Ovary (tissue), 9 donors: ENCODE data around the gene GMPR2. TPM values are rescaled to one million over a fixed set of nuclear protein-coding genes. Genes with fewer than 3 reads are reported as not detected.

Source experiments
- DNase-seq, 5 donors: peaks; one replicate each; pipeline ENCODE4 v3.0.0-alpha.2; 2019 to 2020
- H3K27ac ChIP-seq, 2 donors: fragments of 200-600 bp; one replicate each; pipeline versions ENCODE4 v1.5.1 to v1.8.0; 2019 to 2022
- H3K27me3 ChIP-seq: fragments of 200-600 bp; one replicate; pipeline ENCODE4 v1.8.0; 2022
- H3K36me3 ChIP-seq: fragments of 200-600 bp; sonication (generic); one replicate; pipeline ENCODE4 v1.5.1; 2019
- H3K4me1 ChIP-seq: one replicate; pipeline ENCODE4 v1.8.1; 2013; ENCODE audit warnings: mild to moderate bottlenecking, moderate library complexity; ENCODE audit not compliant: insufficient read depth
- H3K4me3 ChIP-seq: fragments of 200-600 bp; sonication (generic); one replicate; pipeline ENCODE4 v1.5.1; 2017
- H3K9me3 ChIP-seq, 2 donors: fragments of 200-600 bp in 1 of 2; sonication (generic) in 1 of 2; one replicate each; pipeline versions ENCODE4 v1.5.1 to v1.8.1; 2013 to 2019; ENCODE audit warnings: mild to moderate bottlenecking in 1 of 2, moderate library complexity in 1 of 2
- EP300 ChIP-seq: sonication (generic); formaldehyde crosslinking; IDR thresholded peaks from one replicate; pipeline ENCODE4 v1.6.1; 2017; ENCODE audit warnings: antibody characterized with exemption
- POLR2A ChIP-seq: fragments of 450-650 bp; IDR thresholded peaks from one replicate; pipeline ENCODE4 v1.6.1; 2017; ENCODE audit warnings: antibody characterized with exemption, mild to moderate bottlenecking, moderate library complexity
- WGBS, 3 donors: extraction: QIAGEN DNeasy Blood & Tissue Kit in 1 of 3; methylation state at CpG; one replicate each; pipeline versions ENCODE4 v1.1.5 to v1.1.7; 2013 to 2017; 5-methylcytosine and 5-hydroxymethylcytosine counted together
- intact Hi-C, 4 donors: fragments of 100-400 bp; cut with DNase I; formaldehyde crosslinking; loops; one replicate each; pipeline versions ENCODE4 v1.11.0 to v1.15.1; 2022 to 2023
- polyA plus RNA-seq, 2 donors: library from polyadenylated mRNA; stranded (reverse); fragments of 200-250 nt in 1 of 2; fragments of 350-450 nt in 1 of 2; fragmentation: Illumina TruSeq in 1 of 2; extraction: RNeasy Lipid Tissue Mini Kit (QIAGEN cat#74804) in 1 of 2; gene quantifications; one replicate each; pipeline ENCODE4 v1.2.3, GENCODE V29; 2013 to 2014
- total RNA-seq, 7 donors: library from RNA; depleted of rRNA in 2 of 7; stranded (reverse); fragments of >200 nt in 2 of 7; fragmentation: NEBNext Ultra II Directional in 3 of 7; extraction: Animal tissue kit (Norgen Biotek cat#: 25700) in 3 of 7; gene quantifications; one replicate each; pipeline versions ENCODE4 v1.1.0 to v1.2.4, GENCODE V29; 2016 to 2023
- TF ChIP-seq, protein P1 (sequence below), 3 donors: fragments of 450-650 bp in 2 of 3; fragments of 200-600 bp in 1 of 3; IDR thresholded peaks; one replicate each; pipeline versions ENCODE4 v1.5.1 to v1.8.0; 2016 to 2022; ENCODE audit warnings: antibody characterized with exemption in 3 of 3, mild to moderate bottlenecking in 1 of 3
- donor health status: DM: no; HTN: no; CAD: no; lungs with moderate emphysema.
- donor health status: DM: no; HTN: no; CAD: no.
- donor health status: Bipolar disorder and iron deficiency.
- donor health status: DM: yes; HTN: yes; CAD: no.
- donor health status: DM: no; HTN: no; CAD: no.
- donor health status: DM: yes; HTN: yes; CAD: no.

The GMPR2 gene
- total and polyA plus RNA-seq, 9 donors = 46.2 to 85.7 (median 59.4) TPM

DNA sequence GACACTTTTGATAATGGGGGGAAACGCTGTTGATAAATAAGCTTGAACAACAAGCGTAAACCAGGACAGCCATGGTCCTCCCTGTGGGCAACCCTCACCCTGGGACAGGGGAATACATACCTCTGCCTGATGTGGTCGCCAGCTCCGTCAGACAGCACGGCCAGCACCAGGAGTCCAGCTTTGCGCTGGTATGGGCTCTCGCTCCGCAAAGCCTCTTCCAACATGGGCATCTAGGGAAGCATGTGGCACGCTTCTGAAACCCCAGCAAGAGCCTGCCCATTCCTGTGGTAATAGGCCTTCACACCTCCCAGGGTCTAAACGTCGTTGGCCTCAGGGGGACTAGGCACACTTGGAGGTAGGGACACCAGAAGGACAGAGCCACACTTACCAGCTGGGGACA, 47.0 kb upstream of the GMPR2 start:
- intact Hi-C loops = no loop called here
- Histone ChIP-seq H3K27ac (no peak overlapping the region), H3K9me3 (no peaks in the 10 kb centered on the region), H3K4me3 (no peak overlapping the region), H3K4me1 (peaks cover 2% of the 10 kb centered on the region), H3K36me3 (no peaks in the 10 kb centered on the region), H3K27me3 (no peaks in the 10 kb centered on the region)
- TF ChIP-seq POLR2A (no peak), EP300 (no peak)
- TF ChIP-seq, protein P1, sequence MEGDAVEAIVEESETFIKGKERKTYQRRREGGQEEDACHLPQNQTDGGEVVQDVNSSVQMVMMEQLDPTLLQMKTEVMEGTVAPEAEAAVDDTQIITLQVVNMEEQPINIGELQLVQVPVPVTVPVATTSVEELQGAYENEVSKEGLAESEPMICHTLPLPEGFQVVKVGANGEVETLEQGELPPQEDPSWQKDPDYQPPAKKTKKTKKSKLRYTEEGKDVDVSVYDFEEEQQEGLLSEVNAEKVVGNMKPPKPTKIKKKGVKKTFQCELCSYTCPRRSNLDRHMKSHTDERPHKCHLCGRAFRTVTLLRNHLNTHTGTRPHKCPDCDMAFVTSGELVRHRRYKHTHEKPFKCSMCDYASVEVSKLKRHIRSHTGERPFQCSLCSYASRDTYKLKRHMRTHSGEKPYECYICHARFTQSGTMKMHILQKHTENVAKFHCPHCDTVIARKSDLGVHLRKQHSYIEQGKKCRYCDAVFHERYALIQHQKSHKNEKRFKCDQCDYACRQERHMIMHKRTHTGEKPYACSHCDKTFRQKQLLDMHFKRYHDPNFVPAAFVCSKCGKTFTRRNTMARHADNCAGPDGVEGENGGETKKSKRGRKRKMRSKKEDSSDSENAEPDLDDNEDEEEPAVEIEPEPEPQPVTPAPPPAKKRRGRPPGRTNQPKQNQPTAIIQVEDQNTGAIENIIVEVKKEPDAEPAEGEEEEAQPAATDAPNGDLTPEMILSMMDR (IDR thresholded peaks at IDR 0.05) = no peak
- WGBS, 3 donors = 91 to 92% (median 91%) methylated on average over 11 of the region's 11 CpGs
- DNase-seq = no peak

DNA sequence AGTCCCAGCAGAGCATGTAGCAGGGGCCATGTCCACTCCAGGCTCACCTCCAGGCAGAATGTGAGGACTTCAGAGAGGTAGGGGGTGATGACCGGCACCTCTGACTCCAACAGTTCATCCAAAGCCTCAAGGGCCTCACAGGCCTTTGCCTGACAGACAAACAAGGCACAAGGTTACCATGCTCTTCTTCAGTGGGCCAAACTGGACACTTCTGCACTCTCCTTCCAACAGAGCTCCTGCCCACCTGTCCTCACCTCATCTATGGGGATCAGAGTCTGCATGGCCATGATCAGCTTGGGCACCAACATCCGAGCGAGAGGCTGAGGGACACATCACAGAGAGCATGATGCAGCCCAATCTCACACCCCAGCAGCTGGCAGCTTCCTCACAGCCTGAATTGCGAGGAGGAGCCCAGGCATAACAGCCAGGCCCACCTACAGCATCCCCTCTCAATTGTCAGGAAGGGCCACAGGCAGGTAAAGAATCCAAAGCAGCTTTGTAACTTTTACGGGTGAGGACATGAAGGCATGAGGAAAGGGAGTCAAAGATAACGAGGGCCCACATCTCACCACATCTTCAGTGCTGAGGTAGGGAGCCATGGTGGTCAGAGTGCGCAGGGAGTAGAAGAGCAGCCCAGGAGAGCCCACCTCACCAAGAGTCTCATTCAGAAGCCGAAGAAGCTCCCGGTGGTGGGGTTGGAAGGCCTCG, 45.7 kb upstream of the GMPR2 start:
- TF ChIP-seq EP300 (no peak), POLR2A (no peak)
- TF ChIP-seq, protein P1 (IDR thresholded peaks at IDR 0.05) = no peak
- WGBS, 3 donors = 87 to 94% (median 88%) methylated on average over 10 of the region's 10 CpGs
- Histone ChIP-seq H3K36me3 (no peaks in the 10 kb centered on the region), H3K27me3 (no peaks in the 10 kb centered on the region), H3K9me3 (no peaks in the 10 kb centered on the region), H3K27ac (no peak overlapping the region), H3K4me1 (peaks cover 2% of the 10 kb centered on the region), H3K4me3 (no peak overlapping the region)
- intact Hi-C loops = no loop called here
- DNase-seq = no peak

DNA sequence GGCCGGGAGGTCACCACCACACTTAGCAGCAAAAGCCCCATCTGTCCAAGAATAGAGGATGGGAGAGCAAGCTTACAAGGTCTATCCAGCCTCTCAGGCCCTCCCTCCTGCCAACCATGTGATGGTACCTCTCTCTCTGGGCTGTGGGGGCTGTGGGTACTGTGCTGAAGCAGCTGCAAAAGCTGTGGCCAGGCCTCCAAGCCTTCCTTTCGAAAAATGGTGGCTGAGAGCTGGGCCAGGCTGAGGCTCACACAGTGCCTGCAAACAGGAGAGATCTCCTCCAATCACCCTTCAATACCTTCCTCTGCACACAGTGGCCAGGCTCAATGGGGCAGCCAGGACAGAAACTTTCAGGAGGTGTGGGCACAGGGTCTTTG, 45.2 kb upstream of the GMPR2 start:
- Histone ChIP-seq H3K4me3 (no peak overlapping the region), H3K36me3 (no peaks in the 10 kb centered on the region), H3K27ac (no peak overlapping the region), H3K4me1 (peaks cover 2% of the 10 kb centered on the region), H3K27me3 (no peaks in the 10 kb centered on the region), H3K9me3 (no peaks in the 10 kb centered on the region)
- intact Hi-C loops = no loop called here
- WGBS, 3 donors = 70 to 82% (median 72%) methylated on average over 2 of the region's 2 CpGs
- TF ChIP-seq, protein P1 (IDR thresholded peaks at IDR 0.05) = no peak
- TF ChIP-seq POLR2A (no peak), EP300 (no peak)
- DNase-seq = no peak

DNA sequence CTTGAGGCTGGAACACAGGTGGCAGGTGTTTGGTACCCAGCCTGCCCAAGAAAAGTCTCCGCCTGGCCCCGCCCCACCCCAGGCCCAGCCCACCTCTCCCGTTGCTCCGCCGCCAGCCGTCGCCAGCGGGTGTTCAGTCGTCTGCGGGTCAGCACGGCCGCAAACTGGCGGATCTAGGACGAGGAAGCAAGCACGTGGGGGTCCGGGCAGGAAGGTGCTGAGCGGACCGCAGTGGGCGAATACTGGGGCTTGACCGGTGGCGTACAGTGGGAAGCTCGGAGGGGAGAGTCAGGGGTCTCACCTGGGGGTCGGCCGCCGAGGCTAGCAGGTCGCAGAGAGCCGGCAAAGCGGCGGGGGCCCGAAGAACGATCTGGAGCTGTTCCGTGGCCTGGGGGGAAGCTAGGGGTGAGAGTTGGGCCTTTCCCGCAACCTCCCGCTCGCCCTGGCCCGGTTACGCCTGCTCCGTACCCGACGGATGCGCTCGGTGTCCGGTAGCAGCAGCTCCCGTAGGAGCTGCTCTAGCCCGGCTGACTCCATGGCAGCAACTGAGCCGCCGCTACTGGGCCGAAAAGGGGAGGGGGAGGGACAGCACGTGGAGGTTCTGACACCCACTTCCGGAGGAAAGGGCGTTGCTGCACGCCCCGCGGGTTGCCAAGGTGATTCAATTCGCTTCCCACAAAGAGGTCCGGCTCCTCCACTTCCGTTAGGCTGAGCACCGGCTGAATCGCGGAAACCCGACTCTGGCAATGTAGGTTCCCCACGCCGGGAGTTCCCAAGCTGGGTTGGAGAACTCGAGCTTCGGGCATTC, 44.3 kb upstream of the GMPR2 start, which contains the start of gene IPO4:
TSS of gene IPO4 (minus strand) at position 566 of the 808 bp plus-strand sequence. CDS start at position 537, 29 bp downstream.
- intact Hi-C loops = no loop called here
- Histone ChIP-seq H3K9me3 (no peaks in the 10 kb centered on the region), H3K27ac (no peak within 1 kb of the TSS), H3K4me3 (peak within 1 kb of the TSS; percentile 45), H3K27me3 (no peaks in the 10 kb centered on the region), H3K4me1 (peaks cover 2% of the 10 kb centered on the region), H3K36me3 (no peaks in the 10 kb centered on the region)
- TF ChIP-seq, protein P1 (IDR thresholded peaks at IDR 0.05) = no peak
- TF ChIP-seq POLR2A (peak; percentile 40), EP300 (no peak)
- WGBS, 3 donors = 0 to 1% (median 0%) methylated on average over 48 to 65 of the region's 65 CpGs
- peak; percentile 95 to 97 (median 96) for DNase-seq
